ENCODE results near the gene ROMO1.
"Not testable (repeated sequence)": the region's sequence is repeated elsewhere in the genome, so short reads cannot be mapped to it uniquely, and the experiment has no call there.

The ROMO1 gene

DNA sequence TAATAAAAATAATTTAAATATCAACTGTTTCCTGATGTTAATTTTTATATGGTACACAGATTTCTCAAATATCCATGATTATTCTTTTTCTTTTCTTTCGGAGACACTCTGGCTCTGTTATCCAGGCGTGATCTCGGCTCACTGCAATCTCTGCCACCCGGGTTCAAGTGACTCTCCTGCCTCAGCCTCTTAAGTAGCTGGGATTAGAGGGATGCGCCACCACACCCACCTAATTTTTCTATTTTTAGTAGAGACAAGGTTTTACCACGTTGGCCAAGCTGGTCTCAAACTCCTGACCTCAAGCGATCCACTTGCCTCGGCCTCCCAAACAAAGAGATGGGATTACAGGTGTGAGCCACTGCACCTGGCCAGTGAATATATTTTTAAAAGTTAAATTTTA is 20.5 kb downstream of the ROMO1 start:
- Mint-ChIP-seq H3K9me3 (no peaks in the 10 kb centered on the region), H3K36me3 (ENCODE audit: insufficient read depth) (peaks cover 97% of the 10 kb centered on the region), H3K4me3 (no peak overlapping the region), H3K27me3 (no peaks in the 10 kb centered on the region), H3K4me1 (peaks cover 49% of the 10 kb centered on the region), H3K27ac (ENCODE audit: low read depth) (no peak overlapping the region)
- no peak for DNase-seq (ENCODE audit: low spot score in 2 of 2)
- ATAC-seq (replicated peaks; ENCODE audit: extremely low read depth, poor library complexity, severe bottlenecking), result no peak

DNA sequence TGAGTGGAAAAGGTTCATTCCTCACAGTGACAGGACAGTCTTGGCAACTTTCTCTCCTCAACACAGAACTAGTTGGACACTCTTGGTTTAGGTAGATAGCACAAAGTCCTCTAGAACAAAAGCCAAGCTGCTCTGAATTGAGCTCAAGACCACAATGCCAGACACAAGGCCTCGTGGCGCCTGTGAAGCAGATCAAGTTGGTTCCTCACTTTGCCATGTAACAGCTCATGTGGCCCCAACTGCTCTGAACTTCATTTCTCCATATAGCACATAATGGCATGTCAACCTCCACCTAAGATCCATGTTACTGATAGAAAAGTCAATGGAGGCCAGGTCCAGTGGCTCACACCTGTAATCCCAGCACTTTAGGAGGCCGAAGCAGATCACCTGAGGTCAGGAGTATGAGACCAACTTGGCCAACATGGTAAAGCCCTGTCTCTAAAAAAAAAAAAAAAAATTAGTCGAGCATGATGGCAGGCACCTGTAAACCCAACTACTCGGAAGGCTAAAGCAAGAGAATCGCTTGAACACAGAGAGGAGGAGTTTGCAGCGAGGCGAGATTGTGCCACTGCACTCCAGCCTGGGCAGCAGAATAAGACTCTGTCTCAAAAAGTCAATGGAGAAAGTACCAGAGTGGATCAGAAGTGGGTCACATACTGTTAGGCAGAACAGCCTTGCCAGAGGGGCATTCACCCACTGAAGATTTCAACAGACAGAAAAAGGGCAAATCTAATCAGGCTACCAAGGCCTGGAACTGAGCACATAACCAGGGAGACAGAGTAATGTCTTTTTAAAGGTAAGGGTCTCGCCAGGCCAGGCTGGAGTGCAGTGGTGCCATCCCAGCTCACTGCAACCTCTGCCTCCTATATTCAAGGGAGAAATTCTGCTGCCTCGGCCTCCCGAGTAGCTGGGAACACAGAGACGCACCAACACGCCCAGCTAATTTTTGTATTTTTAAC is 21.2 kb downstream of the ROMO1 start:
- H3K27me3 Mint-ChIP-seq, result no peaks in the 10 kb centered on the region
- peaks cover 54% of the 10 kb centered on the region for H3K4me1 Mint-ChIP-seq
- peaks cover 97% of the 10 kb centered on the region for H3K36me3 Mint-ChIP-seq (ENCODE audit: insufficient read depth)
- no peak for ATAC-seq (replicated peaks; ENCODE audit: extremely low read depth, poor library complexity, severe bottlenecking)
- no peak overlapping the region for H3K27ac Mint-ChIP-seq (ENCODE audit: low read depth)
- no peak for DNase-seq (ENCODE audit: low spot score in 2 of 2)
- no peak overlapping the region for H3K4me3 Mint-ChIP-seq
- H3K9me3 Mint-ChIP-seq, result no peaks in the 10 kb centered on the region

DNA sequence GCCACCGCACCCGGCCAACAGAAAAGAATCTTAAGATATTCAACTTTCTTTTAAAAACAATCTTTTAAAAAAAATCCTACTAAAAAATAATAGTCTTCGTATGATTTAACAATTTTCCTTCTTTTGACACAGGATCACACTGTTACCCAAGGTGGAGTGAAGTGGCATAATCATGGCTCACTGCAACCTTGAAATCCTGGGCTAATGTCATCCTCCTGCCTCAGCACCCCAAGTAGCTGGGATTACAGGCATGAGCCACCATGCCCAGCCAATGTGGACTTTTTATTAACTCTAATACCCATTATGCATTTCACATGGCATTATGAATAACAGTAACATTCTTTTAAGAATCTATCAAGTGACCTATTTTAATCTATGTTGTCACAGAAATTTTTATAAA is 22.0 kb downstream of the ROMO1 start:
- Mint-ChIP-seq H3K9me3 (no peaks in the 10 kb centered on the region), H3K27me3 (no peaks in the 10 kb centered on the region), H3K4me1 (peaks cover 48% of the 10 kb centered on the region), H3K36me3 (ENCODE audit: insufficient read depth) (peaks cover 97% of the 10 kb centered on the region), H3K27ac (ENCODE audit: low read depth) (no peak overlapping the region), H3K4me3 (peak overlapping the region; percentile 5)
- DNase-seq (ENCODE audit: low spot score in 2 of 2) (no peak), ATAC-seq (replicated peaks; ENCODE audit: extremely low read depth, poor library complexity, severe bottlenecking) (no peak)

DNA sequence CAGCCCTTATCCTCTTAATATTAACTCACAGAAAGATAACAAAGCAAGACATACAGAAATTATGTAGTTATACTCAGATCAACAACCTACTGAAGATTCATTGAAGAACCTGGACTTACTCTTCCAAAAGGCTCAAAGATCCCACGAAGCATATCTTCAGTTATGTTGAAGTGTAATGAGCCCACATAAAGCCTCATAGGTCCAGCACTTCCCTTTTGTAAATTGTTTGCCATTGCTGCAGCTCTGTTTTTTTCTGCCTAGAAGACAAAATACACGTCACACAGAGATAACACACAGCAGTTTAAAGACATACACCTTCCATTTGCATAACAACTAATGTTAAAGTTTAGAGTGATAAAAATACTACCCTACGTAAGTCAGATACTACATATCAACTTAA is 22.4 kb downstream of the ROMO1 start:
- ATAC-seq (replicated peaks; ENCODE audit: extremely low read depth, poor library complexity, severe bottlenecking) (no peak), DNase-seq (ENCODE audit: low spot score in 2 of 2) (no peak)
- peaks cover 50% of the 10 kb centered on the region for H3K4me1 Mint-ChIP-seq
- peaks cover 98% of the 10 kb centered on the region for H3K36me3 Mint-ChIP-seq (ENCODE audit: insufficient read depth)
- H3K4me3 Mint-ChIP-seq, result peak overlapping the region; percentile 5
- H3K27me3 Mint-ChIP-seq, result no peaks in the 10 kb centered on the region
- no peak overlapping the region for H3K27ac Mint-ChIP-seq (ENCODE audit: low read depth)
- no peaks in the 10 kb centered on the region for H3K9me3 Mint-ChIP-seq

DNA sequence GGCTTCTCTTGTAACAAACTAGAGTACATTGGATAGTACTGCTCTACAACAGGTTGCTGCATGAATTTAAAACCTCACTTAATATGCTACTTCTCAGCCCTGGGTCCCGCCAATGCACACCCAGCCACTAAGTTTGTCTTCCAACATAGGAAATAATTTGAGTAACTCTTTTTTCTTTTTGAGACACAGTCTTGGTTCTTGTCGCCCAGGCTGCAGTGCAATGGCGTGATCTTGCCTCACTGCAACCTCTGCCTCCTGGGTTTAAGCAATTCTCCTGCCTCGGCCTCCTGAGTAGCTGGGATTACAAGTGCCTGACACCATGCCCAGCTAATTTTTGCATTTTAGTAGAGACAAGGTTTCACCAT is 24.1 kb downstream of the ROMO1 start:
- Mint-ChIP-seq H3K36me3 (ENCODE audit: insufficient read depth) (peaks cover 98% of the 10 kb centered on the region), H3K27ac (ENCODE audit: low read depth) (peak overlapping the region; percentile 84), H3K4me1 (peaks cover 48% of the 10 kb centered on the region), H3K4me3 (peak overlapping the region; percentile 34)
- not testable (repeated sequence) for DNase-seq (ENCODE audit: low spot score in 2 of 2); H3K9me3 Mint-ChIP-seq; ATAC-seq (replicated peaks; ENCODE audit: extremely low read depth, poor library complexity, severe bottlenecking); H3K27me3 Mint-ChIP-seq

DNA sequence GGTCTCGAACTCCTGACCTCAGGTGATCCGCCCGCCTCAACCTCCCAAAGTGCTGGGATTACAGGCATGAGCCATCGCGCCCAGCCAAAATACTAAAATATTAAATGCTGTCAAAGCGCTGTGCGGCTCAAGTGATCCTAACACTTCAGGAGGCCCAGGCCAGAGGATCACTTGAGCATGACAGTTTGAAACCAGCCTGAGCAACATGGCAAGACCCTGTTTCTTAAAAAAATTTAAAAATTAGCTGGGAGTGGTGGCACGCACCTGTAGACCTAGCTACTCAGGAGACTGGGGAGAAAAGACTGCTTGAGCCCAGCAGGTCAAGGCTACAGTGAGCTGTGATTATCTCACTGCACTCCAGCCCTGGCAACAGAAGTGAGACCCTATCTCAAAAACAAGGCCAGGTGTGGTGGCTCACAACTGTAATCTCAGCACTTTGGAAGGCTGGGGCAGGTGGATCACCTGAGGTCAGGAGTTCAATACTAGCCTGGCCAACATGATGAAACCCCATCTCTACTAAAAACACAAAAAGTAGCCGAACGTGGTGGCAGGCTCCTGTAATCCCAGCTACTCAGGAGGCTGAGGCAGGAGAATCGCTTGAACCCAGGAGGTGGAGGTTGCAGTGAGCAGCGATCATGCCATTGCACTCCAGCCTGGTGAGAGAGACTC is 24.6 kb downstream of the ROMO1 start:
- ATAC-seq (replicated peaks; ENCODE audit: extremely low read depth, poor library complexity, severe bottlenecking); DNase-seq (ENCODE audit: low spot score in 2 of 2); H3K27me3 Mint-ChIP-seq; H3K9me3 Mint-ChIP-seq: not testable (repeated sequence)
- H3K27ac Mint-ChIP-seq (ENCODE audit: low read depth), result peak overlapping the region; percentile 84
- H3K4me1 Mint-ChIP-seq, result peaks cover 47% of the 10 kb centered on the region
- H3K4me3 Mint-ChIP-seq, result peak overlapping the region; percentile 34
- peaks cover 97% of the 10 kb centered on the region for H3K36me3 Mint-ChIP-seq (ENCODE audit: insufficient read depth)

DNA sequence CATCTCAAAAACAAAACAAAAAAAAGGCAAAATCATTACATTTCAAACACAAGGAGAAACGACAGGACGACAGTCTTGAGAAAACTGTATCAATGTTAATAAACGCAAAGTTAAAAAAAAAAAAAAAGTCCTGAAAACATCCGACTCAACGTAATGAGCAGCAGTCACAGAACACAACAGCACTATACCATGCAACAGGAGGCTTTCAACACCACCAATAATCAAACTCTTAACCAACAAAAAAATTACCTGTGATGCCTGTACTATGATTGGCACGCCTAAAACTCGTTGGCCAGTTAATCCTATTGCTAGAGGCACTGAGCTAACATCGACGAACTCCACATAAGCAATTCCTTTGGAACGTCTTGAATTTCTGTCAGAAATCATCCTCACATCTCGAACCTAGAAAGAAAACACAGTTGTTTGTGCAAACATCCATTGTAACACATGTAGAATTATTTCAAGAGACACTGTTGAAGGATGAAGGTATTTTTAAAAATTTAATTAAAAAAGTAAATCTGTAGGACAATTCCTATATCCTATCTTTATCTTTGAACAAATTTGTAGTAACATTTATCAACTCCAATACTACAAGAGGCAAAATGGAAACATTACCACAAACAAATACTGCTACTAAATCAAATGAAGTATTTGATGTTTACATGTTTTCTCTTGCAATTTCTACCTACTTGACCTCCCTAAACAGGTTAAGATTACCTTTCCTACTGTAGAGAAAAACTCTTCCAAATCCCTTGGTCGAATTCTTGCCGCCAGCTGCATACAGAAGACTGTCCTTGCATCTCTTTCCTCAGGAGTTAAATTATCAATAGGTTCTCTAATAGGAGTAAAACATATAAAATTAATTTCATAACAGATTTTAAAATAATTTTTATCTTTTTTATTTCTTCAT is 25.4 kb downstream of the ROMO1 start:
- Mint-ChIP-seq H3K36me3 (ENCODE audit: insufficient read depth) (peaks cover 97% of the 10 kb centered on the region), H3K4me1 (peaks cover 49% of the 10 kb centered on the region), H3K27me3 (no peaks in the 10 kb centered on the region), H3K4me3 (peak overlapping the region; percentile 34), H3K9me3 (no peaks in the 10 kb centered on the region), H3K27ac (ENCODE audit: low read depth) (peak overlapping the region; percentile 71)
- DNase-seq (ENCODE audit: low spot score in 2 of 2) (no peak), ATAC-seq (replicated peaks; ENCODE audit: extremely low read depth, poor library complexity, severe bottlenecking) (no peak)

DNA sequence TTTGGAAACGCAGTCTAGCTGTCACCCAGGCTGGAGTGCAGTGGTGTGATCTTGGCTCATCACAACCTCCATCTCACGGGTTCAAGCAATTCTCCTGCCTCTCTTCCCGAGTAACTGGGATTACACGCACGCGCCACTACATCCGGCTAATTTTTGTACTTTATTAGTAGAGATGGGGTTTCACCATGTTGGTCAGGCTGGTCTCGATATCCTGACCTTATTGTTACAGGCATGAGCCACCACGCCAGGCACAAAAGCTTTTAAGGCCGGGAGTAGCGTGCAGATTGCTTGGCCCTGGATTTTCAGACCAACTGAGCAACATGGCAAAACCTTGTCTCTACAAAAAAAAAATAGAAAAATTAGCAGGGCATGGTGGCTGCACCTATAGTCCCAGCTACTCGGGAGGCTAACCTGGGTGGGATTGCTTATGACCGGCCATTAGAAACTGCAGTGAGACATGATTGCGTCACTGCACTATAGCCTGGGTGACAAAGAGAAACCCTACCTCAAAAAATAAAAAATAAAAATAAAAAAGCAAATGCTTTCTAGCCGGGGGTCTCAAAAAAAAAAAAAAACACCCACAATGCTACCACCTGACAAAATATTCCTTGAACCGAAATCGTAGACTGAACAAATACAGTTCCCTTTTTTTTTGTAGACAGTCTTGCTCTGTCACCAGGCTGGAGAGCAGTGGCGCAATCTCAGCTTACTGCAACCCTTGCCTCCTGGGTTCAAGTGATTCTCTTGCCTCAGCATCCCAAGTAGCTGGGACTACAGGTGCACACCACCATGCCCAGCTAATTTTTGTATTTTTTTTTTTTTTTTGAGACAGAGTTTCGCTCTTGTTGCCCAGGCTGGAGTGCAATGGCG is 27.9 kb downstream of the ROMO1 start:
- DNase-seq (ENCODE audit: low spot score in 2 of 2) (no peak), ATAC-seq (replicated peaks; ENCODE audit: extremely low read depth, poor library complexity, severe bottlenecking) (no peak)
- Mint-ChIP-seq H3K27ac (ENCODE audit: low read depth) (peak overlapping the region; percentile 49), H3K27me3 (no peaks in the 10 kb centered on the region), H3K4me1 (peaks cover 50% of the 10 kb centered on the region), H3K4me3 (no peak overlapping the region), H3K9me3 (no peaks in the 10 kb centered on the region), H3K36me3 (ENCODE audit: insufficient read depth) (peaks cover 95% of the 10 kb centered on the region)

DNA sequence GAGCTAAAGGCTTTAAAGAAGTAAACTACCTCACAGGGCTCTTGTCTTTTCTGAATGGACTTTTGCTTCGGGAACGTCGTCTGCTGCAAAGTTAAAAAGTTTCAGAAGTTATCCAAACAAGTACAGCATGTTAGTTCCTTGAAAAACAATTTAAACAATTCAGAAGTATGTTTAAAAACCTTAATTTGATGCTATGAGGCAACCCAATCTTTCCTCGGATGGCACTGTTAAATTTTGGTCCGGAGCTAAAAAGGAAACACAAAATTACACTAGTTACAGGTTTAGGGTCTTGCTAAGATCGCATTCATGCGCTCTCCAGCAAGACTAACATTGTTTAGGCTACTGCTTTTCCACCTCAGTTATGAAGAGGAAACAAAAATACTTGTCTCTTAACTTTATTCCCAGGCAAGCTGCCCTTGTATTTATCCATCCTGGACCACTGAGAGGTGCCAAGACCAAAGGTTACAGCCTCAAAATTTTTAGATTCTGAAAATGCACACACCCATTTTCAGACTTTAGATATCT is 30.1 kb downstream of the ROMO1 start:
- H3K36me3 Mint-ChIP-seq (ENCODE audit: insufficient read depth), result peaks cover 95% of the 10 kb centered on the region
- no peak for DNase-seq (ENCODE audit: low spot score in 2 of 2)
- H3K27me3 Mint-ChIP-seq, result no peaks in the 10 kb centered on the region
- no peak for ATAC-seq (replicated peaks; ENCODE audit: extremely low read depth, poor library complexity, severe bottlenecking)
- no peak overlapping the region for H3K27ac Mint-ChIP-seq (ENCODE audit: low read depth)
- no peak overlapping the region for H3K4me3 Mint-ChIP-seq
- H3K9me3 Mint-ChIP-seq, result no peaks in the 10 kb centered on the region
- H3K4me1 Mint-ChIP-seq, result peaks cover 56% of the 10 kb centered on the region

DNA sequence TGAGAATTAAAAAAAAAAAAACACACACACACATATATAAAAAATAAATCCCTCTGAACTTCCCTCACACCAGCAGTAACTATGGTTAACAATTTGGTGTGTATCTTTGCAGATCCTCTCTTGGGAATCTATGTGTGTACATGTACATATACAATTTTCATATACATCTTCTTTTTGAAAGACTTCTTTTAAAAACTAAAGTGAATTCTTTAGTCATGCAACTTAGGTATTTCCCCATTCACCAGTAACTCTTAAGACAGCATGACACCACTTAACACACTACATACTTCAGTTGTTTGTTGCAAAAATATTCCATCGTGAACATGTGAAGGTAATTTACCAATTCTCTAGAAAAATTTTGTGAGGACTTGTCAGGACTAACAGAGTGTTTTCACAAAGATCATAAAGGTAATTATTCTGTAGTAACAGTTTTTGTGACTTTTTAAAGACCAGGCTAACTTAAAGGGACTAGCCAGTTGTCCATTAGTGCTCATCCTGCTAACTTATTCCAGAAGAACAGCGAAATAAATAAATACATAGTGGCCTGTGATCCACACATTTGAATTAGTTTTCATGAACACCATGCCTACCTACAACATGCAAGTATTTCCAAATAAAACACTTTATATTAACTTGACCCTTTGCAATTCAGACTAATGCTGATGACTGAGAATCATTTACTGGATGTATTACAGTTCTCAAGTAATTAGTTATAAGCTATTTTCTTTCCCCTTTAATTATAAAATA is 30.8 kb downstream of the ROMO1 start:
- H3K27me3 Mint-ChIP-seq, result no peaks in the 10 kb centered on the region
- no peak for ATAC-seq (replicated peaks; ENCODE audit: extremely low read depth, poor library complexity, severe bottlenecking)
- no peak for DNase-seq (ENCODE audit: low spot score in 2 of 2)
- no peak overlapping the region for H3K4me3 Mint-ChIP-seq
- H3K27ac Mint-ChIP-seq (ENCODE audit: low read depth), result peak overlapping the region; percentile 8
- peaks cover 54% of the 10 kb centered on the region for H3K4me1 Mint-ChIP-seq
- no peaks in the 10 kb centered on the region for H3K9me3 Mint-ChIP-seq
- peaks cover 94% of the 10 kb centered on the region for H3K36me3 Mint-ChIP-seq (ENCODE audit: insufficient read depth)
